HFF-Myc (cell line): Measurements from ENCODE around the gene LGI1.
A peak's percentile ranks its signal among the peaks of the same experiment; 100 is the strongest.

Experiments
- DNase-seq: peaks from one replicate; pipeline ENCODE4 v3.0.0-alpha.2; 2011; ENCODE audit warnings: low read depth; ENCODE audit errors: extremely low read depth
- H3K4me3 ChIP-seq: replicated peaks from 2 replicates; pipeline ENCODE4 v1.5.1; 2011; ENCODE audit warnings: low read depth, mild to moderate bottlenecking, control low read depth, low read length
- CTCF ChIP-seq: IDR thresholded peaks from 2 replicates; pipeline ENCODE4 v1.5.1; 2012; ENCODE audit warnings: mild to moderate bottlenecking, low read depth, low read length, control low read depth; ENCODE audit errors: missing control alignments

Gene LGI1

DNA sequence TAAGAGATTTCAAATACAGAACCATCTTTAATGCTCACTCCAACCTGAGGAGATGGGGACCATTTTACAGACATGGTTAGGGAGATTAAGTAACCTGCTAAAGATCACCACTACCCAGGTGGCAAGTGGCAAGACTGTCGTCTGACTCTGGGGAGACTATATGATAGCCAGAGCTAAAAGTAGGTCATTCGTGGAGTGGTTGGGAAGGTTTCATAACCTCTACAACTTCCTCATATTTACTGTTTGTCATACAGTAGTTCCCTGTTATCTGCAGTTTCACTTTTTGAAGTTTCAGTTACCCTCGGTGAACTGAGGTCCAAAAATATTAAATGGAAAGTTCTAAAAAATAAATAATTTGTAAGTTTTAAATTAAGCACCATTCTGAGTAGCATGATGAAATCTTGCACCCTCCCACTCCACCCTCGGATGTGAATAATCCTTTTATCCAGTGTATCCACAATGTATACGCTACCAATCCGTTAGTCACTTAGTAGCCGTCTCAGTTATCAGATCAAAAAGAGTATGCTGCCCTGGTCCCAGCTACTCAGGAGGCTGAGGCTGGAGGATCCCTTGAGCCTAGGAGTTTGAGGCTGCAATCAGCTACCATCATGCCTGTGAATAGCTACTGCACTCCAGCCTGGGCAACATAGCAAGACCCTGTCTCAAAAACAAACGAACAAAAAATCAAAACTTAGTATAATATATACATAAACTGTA, 14.9 kb upstream of the LGI1 start:
- no peak overlapping the region for H3K4me3 ChIP-seq
- no peak for DNase-seq
- TF ChIP-seq CTCF = no peak

GRCh38 chr10:93745408-93746065, 12.2 kb upstream of the LGI1 start:
- no peak overlapping the region for H3K4me3 ChIP-seq
- TF ChIP-seq CTCF = peak; percentile 57
- no peak for DNase-seq

DNA sequence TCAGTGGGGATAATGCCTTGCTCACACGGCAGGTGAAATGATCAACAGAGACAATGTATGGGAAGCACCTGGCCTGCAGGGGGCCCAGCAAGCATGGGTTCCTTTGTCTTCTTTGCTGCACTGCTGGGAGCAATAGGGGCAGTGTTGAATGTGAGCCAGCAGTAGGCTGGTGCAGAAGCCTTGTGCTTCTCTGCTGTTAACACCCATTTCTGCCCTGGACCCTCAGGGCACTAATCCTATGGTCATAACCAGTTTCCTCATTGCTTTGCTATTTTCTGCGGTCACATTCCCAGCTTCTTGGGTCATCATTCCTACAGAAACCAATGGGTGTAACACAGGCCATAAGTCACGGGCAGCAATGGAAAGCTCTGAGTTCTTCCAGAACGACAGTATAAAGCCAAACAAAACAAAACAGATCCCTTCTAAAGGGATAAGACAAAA, 10.9 kb upstream of the LGI1 start:
- peak; percentile 51 for TF ChIP-seq CTCF
- no peak overlapping the region for H3K4me3 ChIP-seq
- peak; percentile 95 for DNase-seq

DNA sequence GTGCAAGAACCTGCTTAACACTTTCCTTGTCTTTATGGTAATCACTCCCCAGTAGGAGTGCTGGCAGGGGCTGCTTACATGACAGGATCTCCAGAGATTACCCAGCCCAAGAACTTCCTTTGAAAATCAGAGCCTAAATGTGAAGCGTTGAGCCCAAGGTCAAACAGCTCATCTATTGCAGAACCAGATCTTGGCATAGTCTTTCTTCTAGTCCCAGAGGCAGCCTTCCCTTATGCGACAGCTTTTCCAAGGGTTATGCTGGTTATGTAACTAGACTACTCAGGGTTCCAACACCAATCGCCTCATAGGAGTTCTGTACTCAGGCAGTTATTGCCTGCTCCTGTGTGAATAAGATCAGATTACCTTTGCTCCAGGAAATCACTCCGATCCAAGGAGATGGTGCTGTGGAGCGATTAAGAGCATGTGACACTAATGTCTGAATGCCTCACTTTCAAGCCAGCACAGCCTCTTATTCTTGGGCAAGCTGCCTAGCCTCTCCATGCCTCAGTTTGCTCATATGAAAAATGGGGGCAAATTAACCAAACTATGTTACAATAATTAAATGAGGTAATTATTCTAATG, 8.4 kb upstream of the LGI1 start:
- no peak overlapping the region for H3K4me3 ChIP-seq
- no peak for DNase-seq
- no peak for TF ChIP-seq CTCF

DNA sequence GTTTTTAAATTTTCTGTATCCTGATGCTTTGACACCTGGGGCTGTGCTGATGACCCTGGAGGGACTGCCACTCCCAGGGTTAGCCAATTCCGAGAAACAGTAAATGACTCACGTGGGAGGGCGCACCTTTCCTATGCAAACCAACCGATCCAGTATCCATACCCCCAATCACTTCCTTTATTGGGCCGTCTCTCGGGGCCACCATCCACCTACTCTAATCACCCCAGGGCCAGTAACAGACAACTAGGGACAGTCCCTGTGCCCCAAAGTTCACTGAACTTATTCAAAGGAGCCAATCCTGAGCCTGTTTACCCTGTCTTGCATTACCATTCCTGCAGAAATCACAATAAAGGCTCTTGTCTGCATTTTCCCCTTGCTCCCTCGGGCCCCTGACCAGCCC, 6.6 kb upstream of the LGI1 start:
- DNase-seq = no peak
- no peak overlapping the region for H3K4me3 ChIP-seq
- no peak for TF ChIP-seq CTCF

DNA sequence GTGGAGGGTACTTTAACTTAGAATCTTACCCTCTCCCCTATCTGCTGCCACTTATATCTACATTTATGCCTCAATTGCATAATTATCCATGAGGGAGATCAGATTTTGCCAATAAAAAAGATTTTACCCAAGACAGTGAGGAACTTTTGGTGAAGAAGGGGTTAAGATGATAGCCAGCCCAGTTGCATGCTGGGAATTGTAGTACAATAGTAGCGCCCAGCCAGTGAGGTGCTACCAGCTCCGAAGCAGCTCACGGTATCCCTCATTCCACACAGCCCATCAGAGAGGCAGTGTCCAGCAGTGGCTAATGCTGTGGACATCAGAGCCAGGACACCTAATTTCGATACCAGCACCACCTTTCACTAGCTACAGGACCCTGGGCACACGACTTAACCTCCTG, 5.9 kb upstream of the LGI1 start:
- no peak overlapping the region for H3K4me3 ChIP-seq
- DNase-seq = no peak
- no peak for TF ChIP-seq CTCF

GRCh38 chr10:93752761-93753160, 5.0 kb upstream of the LGI1 start:
- no peak overlapping the region for H3K4me3 ChIP-seq
- peak; percentile 43 for DNase-seq
- no peak for TF ChIP-seq CTCF
